Measurements from ENCODE around the gene PARP12.
"Not testable (repeated sequence)": the region's sequence is repeated elsewhere in the genome, so short reads cannot be mapped to it uniquely, and the experiment has no call there.

PARP12 gene, protein sequence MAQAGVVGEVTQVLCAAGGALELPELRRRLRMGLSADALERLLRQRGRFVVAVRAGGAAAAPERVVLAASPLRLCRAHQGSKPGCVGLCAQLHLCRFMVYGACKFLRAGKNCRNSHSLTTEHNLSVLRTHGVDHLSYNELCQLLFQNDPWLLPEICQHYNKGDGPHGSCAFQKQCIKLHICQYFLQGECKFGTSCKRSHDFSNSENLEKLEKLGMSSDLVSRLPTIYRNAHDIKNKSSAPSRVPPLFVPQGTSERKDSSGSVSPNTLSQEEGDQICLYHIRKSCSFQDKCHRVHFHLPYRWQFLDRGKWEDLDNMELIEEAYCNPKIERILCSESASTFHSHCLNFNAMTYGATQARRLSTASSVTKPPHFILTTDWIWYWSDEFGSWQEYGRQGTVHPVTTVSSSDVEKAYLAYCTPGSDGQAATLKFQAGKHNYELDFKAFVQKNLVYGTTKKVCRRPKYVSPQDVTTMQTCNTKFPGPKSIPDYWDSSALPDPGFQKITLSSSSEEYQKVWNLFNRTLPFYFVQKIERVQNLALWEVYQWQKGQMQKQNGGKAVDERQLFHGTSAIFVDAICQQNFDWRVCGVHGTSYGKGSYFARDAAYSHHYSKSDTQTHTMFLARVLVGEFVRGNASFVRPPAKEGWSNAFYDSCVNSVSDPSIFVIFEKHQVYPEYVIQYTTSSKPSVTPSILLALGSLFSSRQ

DNA sequence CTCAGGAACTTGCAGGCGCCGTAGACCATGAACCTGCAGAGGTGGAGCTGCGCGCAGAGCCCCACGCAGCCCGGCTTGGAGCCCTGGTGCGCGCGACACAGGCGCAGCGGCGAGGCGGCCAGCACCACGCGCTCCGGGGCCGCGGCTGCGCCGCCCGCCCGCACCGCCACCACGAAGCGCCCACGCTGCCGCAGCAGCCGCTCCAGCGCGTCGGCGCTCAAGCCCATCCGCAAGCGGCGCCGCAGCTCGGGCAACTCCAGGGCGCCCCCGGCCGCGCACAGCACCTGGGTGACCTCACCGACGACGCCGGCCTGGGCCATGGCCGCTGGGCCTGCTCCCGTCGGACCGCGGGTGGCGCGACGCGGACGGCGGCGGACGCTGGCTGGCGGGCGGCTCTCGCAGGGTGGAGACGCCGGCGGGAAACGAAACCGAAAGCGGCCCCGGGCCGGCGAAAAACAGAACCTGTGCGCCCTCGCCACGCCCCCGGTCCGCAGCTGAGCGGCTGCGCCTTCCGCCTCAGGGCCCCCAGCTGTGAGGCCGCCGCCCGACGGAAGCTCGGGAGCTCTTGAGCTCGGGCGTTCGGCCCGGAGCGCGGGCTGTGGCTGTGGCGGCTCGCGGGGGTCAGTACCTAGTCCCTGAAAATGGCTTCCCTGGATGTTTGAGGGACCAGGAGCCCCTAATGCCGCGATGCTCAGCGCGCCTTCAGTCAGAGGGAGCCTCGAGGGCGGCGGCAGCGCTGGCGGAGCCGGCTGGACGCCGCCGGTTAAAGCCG lies at the start of gene PARP12:
TSS of gene PARP12 (minus strand) at position 424 of the 772 bp plus-strand sequence. CDS start at position 320, 104 bp downstream.
- in situ Hi-C loops (cut with HindIII; ENCODE audit: low pct_ligation_motif_present, low sequenced_read_pairs) = no loop called here
- Histone ChIP-seq H3K4me3 (ENCODE audit: low read depth, low read length) (peak within 1 kb of the TSS; percentile 65), H3K27ac (peak within 1 kb of the TSS; percentile 66), H3K36me3 (replicated peaks) (no peaks in the 10 kb centered on the region), H3K27me3 (replicated peaks) (no peaks in the 10 kb centered on the region)
- DNase-seq = peak; percentile 76
- TF ChIP-seq, protein P1, sequence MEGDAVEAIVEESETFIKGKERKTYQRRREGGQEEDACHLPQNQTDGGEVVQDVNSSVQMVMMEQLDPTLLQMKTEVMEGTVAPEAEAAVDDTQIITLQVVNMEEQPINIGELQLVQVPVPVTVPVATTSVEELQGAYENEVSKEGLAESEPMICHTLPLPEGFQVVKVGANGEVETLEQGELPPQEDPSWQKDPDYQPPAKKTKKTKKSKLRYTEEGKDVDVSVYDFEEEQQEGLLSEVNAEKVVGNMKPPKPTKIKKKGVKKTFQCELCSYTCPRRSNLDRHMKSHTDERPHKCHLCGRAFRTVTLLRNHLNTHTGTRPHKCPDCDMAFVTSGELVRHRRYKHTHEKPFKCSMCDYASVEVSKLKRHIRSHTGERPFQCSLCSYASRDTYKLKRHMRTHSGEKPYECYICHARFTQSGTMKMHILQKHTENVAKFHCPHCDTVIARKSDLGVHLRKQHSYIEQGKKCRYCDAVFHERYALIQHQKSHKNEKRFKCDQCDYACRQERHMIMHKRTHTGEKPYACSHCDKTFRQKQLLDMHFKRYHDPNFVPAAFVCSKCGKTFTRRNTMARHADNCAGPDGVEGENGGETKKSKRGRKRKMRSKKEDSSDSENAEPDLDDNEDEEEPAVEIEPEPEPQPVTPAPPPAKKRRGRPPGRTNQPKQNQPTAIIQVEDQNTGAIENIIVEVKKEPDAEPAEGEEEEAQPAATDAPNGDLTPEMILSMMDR (IDR thresholded peaks at IDR 0.05; ENCODE audit: low read depth, low read length, missing control alignments) = no peak

DNA sequence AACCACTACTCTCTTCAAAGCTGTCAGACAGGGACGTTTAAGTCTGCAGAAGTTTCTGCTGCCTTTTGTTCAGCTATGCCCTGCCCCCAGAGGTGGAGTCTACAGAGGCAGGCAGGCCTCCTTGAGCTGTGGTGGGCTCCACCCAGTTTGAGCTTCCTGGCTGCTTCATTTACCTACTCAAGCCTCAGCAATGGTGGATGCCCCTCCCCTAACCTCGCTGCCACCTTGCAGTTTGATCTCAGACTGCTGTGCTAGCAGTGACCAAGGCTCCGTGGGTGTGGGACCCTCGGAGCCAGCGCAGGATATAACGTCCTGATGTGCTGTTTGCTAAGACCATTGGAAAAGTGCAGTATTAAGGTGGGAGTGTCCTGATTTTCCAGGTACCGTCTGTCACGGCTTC lies 46.0 kb upstream of the PARP12 start:
- H3K27ac ChIP-seq; in situ Hi-C loops (cut with HindIII; ENCODE audit: low pct_ligation_motif_present, low sequenced_read_pairs); H3K27me3 ChIP-seq (replicated peaks); H3K4me3 ChIP-seq (ENCODE audit: low read depth, low read length); DNase-seq; H3K36me3 ChIP-seq (replicated peaks): not testable (repeated sequence)

DNA sequence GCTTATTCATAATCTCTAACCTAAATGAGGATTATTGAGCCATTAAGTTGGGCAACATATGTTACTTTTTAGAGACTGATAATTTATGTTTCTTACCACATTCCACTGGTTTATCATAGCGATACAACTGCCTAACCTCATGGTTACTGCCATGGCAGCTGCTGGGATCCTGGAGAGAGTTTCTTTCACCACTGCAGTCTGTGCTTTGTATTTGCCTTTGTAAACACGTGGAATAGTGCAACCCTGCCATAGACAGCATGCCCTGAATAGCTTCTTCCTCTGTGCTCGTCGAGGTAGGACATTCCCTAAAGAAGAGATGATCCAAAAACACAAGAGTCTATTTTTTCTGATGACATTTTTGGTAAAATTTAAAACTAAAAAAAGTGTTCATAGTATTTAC lies 33.7 kb upstream of the PARP12 start:
- in situ Hi-C loops (cut with HindIII; ENCODE audit: low pct_ligation_motif_present, low sequenced_read_pairs) = no loop called here

DNA sequence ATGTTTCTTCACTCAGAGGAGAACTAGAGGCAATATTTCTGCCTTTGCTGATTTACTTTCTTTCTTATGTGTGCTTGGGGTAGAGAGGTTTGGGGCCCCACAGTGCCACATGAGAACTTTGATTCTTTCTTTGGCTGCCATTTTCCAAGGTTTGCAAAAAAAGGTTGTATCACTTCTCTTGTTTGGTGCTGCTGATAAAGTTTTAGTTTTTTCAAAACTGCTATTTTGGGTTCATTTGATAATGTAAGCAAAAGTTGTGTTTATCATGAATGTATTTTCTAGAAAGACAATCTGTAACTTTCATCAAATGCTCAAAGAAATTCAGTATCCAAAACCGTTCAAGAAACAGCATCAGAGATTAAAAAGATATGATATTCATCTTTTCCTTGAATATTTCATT lies 30.6 kb upstream of the PARP12 start:
- Histone ChIP-seq H3K4me3 (ENCODE audit: low read depth, low read length) (no peak overlapping the region), H3K36me3 (replicated peaks) (peaks cover 11% of the 10 kb centered on the region), H3K27ac (no peak overlapping the region), H3K27me3 (replicated peaks) (no peaks in the 10 kb centered on the region)
- no peak for DNase-seq
- TF ChIP-seq, protein P1 (IDR thresholded peaks at IDR 0.05; ENCODE audit: low read depth, low read length, missing control alignments) = no peak
- in situ Hi-C loops (cut with HindIII; ENCODE audit: low pct_ligation_motif_present, low sequenced_read_pairs) = no loop called here

More for the DNA sequence above, 33.7 kb upstream of the PARP12 start:
- Histone ChIP-seq H3K4me3 (ENCODE audit: low read depth, low read length) (no peak overlapping the region), H3K27ac (no peak overlapping the region), H3K36me3 (replicated peaks) (peaks cover 8% of the 10 kb centered on the region), H3K27me3 (replicated peaks) (no peaks in the 10 kb centered on the region)
- no peak for DNase-seq
- TF ChIP-seq, protein P1 (IDR thresholded peaks at IDR 0.05; ENCODE audit: low read depth, low read length, missing control alignments) = no peak

DNA sequence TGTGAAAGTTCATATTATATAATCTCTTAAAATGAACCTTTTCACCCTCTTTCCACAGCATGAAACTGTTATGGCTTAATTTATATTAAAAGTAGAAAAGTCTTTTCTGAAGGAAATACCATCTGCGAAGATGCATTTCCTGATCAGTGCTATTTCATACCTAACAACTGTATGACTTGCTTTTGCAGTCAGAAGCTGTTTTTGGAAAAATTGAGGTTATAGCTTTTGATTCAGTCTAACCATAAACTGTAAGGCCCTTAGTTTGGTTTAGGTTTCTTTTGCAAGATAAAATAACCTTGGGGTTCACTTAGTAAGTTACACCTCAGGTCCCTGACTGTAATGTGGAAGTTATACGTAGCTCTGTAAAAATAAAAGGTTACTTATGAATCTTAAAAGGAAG lies 22.7 kb upstream of the PARP12 start:
- Histone ChIP-seq H3K27ac (no peak overlapping the region), H3K27me3 (replicated peaks) (no peaks in the 10 kb centered on the region), H3K36me3 (replicated peaks) (no peaks in the 10 kb centered on the region), H3K4me3 (ENCODE audit: low read depth, low read length) (no peak overlapping the region)
- DNase-seq = no peak
- TF ChIP-seq, protein P1 (IDR thresholded peaks at IDR 0.05; ENCODE audit: low read depth, low read length, missing control alignments) = no peak
- in situ Hi-C loops (cut with HindIII; ENCODE audit: low pct_ligation_motif_present, low sequenced_read_pairs) = no loop called here

DNA sequence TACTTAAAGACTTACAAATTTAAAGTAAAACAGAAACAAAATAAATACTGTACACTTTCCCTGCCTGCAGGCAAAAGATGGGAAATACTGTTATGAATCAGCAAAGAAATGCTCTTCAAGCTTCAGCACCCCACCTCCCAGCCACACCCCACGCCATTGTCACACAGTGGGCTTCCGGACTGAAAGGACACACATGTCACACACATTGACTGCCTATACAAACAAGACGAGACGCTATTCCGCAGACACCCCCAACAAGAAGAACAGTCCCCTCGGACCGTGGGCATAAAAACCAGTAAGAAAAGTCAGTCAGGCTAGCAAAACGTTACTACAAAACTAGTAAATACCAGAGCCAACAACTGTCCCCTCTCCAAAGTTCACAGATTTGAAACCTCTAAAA lies 22.2 kb upstream of the PARP12 start:
- in situ Hi-C loops (cut with HindIII; ENCODE audit: low pct_ligation_motif_present, low sequenced_read_pairs) = no loop called here
- TF ChIP-seq, protein P1 (IDR thresholded peaks at IDR 0.05; ENCODE audit: low read depth, low read length, missing control alignments) = no peak
- DNase-seq = no peak
- H3K27me3 ChIP-seq (replicated peaks) = no peaks in the 10 kb centered on the region
- H3K4me3 ChIP-seq (ENCODE audit: low read depth, low read length) = no peak overlapping the region
- H3K27ac ChIP-seq = no peak overlapping the region
- H3K36me3 ChIP-seq (replicated peaks) = no peaks in the 10 kb centered on the region

All from brain microvascular endothelial cell (primary cell).